ENCODE data around the gene COPB2. TPM values are rescaled to one million over a fixed set of nuclear protein-coding genes. Genes with fewer than 3 reads are reported as not detected.
"Not testable (repeated sequence)": the region's sequence is repeated elsewhere in the genome, so short reads cannot be mapped to it uniquely, and the experiment has no call there.

The COPB2 gene
- total RNA-seq, 2 donors from 2014 or later, result 76.5 to 137 TPM

- H3K36me3 ChIP-seq, result no peaks in the 10 kb centered on the region
- H3K9me3 ChIP-seq, result no peaks in the 10 kb centered on the region
- H3K4me1 ChIP-seq (replicated peaks), result peaks cover 7% of the 10 kb centered on the region
- H3K27me3 ChIP-seq (replicated peaks; ENCODE audit: insufficient read depth), result no peaks in the 10 kb centered on the region
- TF ChIP-seq POLR2A (IDR thresholded peaks at IDR 0.05) (no peak), POLR2AphosphoS5 (IDR thresholded peaks at IDR 0.05) (no peak), CTCF (IDR thresholded peaks at IDR 0.05) (no peak)
- no peak overlapping the region for H3K27ac ChIP-seq
- intact Hi-C loops (cut with DNase I), result no loop called here
- H3K4me3 ChIP-seq, result no peak overlapping the region
- DNase-seq (ENCODE audit: low spot score), result no peak
Observed at GRCh38 chr3:139342054-139342453, 47.4 kb downstream of the COPB2 start.

DNA sequence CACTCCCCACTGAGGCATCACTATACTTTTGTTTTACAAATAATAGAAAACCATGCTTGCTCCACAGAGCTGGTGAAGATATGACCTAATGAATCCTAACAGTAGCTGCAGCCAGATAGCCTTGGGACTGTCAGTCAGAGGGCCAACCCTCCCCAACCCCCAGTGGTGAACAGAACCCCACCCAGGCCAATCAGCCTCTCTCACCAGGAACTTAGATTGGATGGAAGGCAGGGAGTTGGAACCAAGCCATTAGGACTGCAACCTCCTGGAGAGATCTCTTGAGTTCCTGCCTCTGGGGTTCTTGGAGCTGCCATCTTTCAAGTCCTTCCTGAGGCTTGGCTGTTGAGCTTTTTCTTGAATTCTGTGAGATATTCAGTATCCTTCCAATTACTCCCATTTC lies 48.7 kb downstream of the COPB2 start:
- TF ChIP-seq POLR2AphosphoS5 (IDR thresholded peaks at IDR 0.05), result no peak
- no peak for TF ChIP-seq POLR2A (IDR thresholded peaks at IDR 0.05)
- TF ChIP-seq CTCF (IDR thresholded peaks at IDR 0.05), result no peak
- H3K27me3 ChIP-seq (replicated peaks; ENCODE audit: insufficient read depth), result no peaks in the 10 kb centered on the region
- H3K36me3 ChIP-seq, result no peaks in the 10 kb centered on the region
- H3K4me3 ChIP-seq, result no peak overlapping the region
- intact Hi-C loops (cut with DNase I), result no loop called here
- no peak overlapping the region for H3K27ac ChIP-seq
- DNase-seq (ENCODE audit: low spot score), result no peak
- H3K4me1 ChIP-seq (replicated peaks), result peaks cover 7% of the 10 kb centered on the region
- no peaks in the 10 kb centered on the region for H3K9me3 ChIP-seq

GRCh38 chr3:139339219-139339906 lies 50.1 kb downstream of the COPB2 start:
- no peaks in the 10 kb centered on the region for H3K36me3 ChIP-seq
- H3K4me3 ChIP-seq, result no peak overlapping the region
- WGBS, result 66% methylated on average over 4 of the region's 4 CpGs
- intact Hi-C loops (cut with DNase I), result no loop called here
- no peaks in the 10 kb centered on the region for H3K9me3 ChIP-seq
- H3K4me1 ChIP-seq (replicated peaks), result no peaks in the 10 kb centered on the region
- no peak for TF ChIP-seq CTCF (IDR thresholded peaks at IDR 0.05)
- TF ChIP-seq POLR2A (IDR thresholded peaks at IDR 0.05), result no peak
- TF ChIP-seq POLR2AphosphoS5 (IDR thresholded peaks at IDR 0.05), result no peak
- no peaks in the 10 kb centered on the region for H3K27me3 ChIP-seq (replicated peaks; ENCODE audit: insufficient read depth)
- no peak for DNase-seq (ENCODE audit: low spot score)
- no peak overlapping the region for H3K27ac ChIP-seq

- 88% methylated on average over 4 of the region's 4 CpGs for WGBS
- no peaks in the 10 kb centered on the region for H3K9me3 ChIP-seq
- H3K27me3 ChIP-seq (replicated peaks; ENCODE audit: insufficient read depth), result no peaks in the 10 kb centered on the region
- no peak overlapping the region for H3K4me3 ChIP-seq
- no peak overlapping the region for H3K27ac ChIP-seq
- no peaks in the 10 kb centered on the region for H3K36me3 ChIP-seq
- intact Hi-C loops (cut with DNase I), result no loop called here
- no peaks in the 10 kb centered on the region for H3K4me1 ChIP-seq (replicated peaks)
- TF ChIP-seq POLR2AphosphoS5 (IDR thresholded peaks at IDR 0.05) (no peak), POLR2A (IDR thresholded peaks at IDR 0.05) (no peak), CTCF (IDR thresholded peaks at IDR 0.05) (no peak)
- DNase-seq (ENCODE audit: low spot score), result no peak
Observed at GRCh38 chr3:139338405-139338804, 51.0 kb downstream of the COPB2 start.

GRCh38 chr3:139334675-139335074 lies 54.8 kb downstream of the COPB2 start:
- H3K27me3 ChIP-seq (replicated peaks; ENCODE audit: insufficient read depth); H3K4me3 ChIP-seq; H3K4me1 ChIP-seq (replicated peaks); H3K9me3 ChIP-seq; intact Hi-C loops (cut with DNase I); H3K36me3 ChIP-seq; H3K27ac ChIP-seq; DNase-seq (ENCODE audit: low spot score): not testable (repeated sequence)
- WGBS, result 63% methylated on average over 1 of the region's 1 CpG
